ENCODE measurements around the gene CLP1.

The CLP1 gene

GRCh38 chr11:57619331-57619730 lies 38.2 kb upstream of the CLP1 start:
- Histone ChIP-seq H3K36me3 (ENCODE audit: control insufficient read depth in 4 of 4, insufficient read depth in 4 of 4, low read length in 3 of 4) (peaks cover 0 to 22% (median 6%) of the 10 kb centered on the region in 4 experiments), H3K9me3 (ENCODE audit: control extremely low read depth in 1 of 5, control insufficient read depth in 4 of 5, insufficient read depth in 2 of 5, low read depth in 1 of 5, low read length in 4 of 5) (peaks cover 0 to 12% (median 6%) of the 10 kb centered on the region in 5 experiments), H3K27me3 (replicated peaks in 2 of 5; ENCODE audit: control insufficient read depth in 4 of 5, insufficient read depth in 5 of 5, low read length in 4 of 5) (no peaks in the 10 kb centered on the region), H3K27ac (ENCODE audit: insufficient read depth in 1 of 2, low read depth in 1 of 2, low read length in 2 of 2, poor library complexity in 1 of 2, severe bottlenecking in 2 of 2) (no peak overlapping the region), H3K4me1 (ENCODE audit: control extremely low read depth in 1 of 4, control insufficient read depth in 4 of 4, insufficient read depth in 4 of 4, low read length in 3 of 4) (peaks cover 0 to 3% (median 0%) of the 10 kb centered on the region in 4 experiments), H3K4me3 (ENCODE audit: control insufficient read depth in 1 of 7, extremely low read depth in 1 of 7, insufficient read depth in 4 of 7, low read depth in 2 of 7, low read length in 6 of 7) (no peak overlapping the region)
- peak in 2 of 3 donors; percentile 51 to 57 for DNase-seq
- ChIA-PET POLR2A (no interaction called here), CTCF (interaction anchor here (1.1 to 18.3 kb wide), 3 partner anchors 8 to 20 kb away, joined by 3 to 158 read pairs (median 5); no protein-coding TSS in a partner anchor)
- WGBS (ENCODE audit: insufficient coverage): 100% methylated on average over 2 of the region's 2 CpGs

GRCh38 chr11:57620467-57620866 lies 37.1 kb upstream of the CLP1 start:
- H3K36me3 ChIP-seq (ENCODE audit: control insufficient read depth in 4 of 4, insufficient read depth in 4 of 4, low read length in 3 of 4): peaks cover 0 to 11% (median 2%) of the 10 kb centered on the region in 4 experiments
- no peak for DNase-seq
- no peak overlapping the region for H3K4me3 ChIP-seq (ENCODE audit: control insufficient read depth in 1 of 7, extremely low read depth in 1 of 7, insufficient read depth in 4 of 7, low read depth in 2 of 7, low read length in 6 of 7)
- H3K4me1 ChIP-seq (ENCODE audit: control extremely low read depth in 1 of 4, control insufficient read depth in 4 of 4, insufficient read depth in 4 of 4, low read length in 3 of 4): peaks cover 0 to 3% (median 0%) of the 10 kb centered on the region in 4 experiments
- H3K27me3 ChIP-seq (replicated peaks in 2 of 5; ENCODE audit: control insufficient read depth in 4 of 5, insufficient read depth in 5 of 5, low read length in 4 of 5): no peaks in the 10 kb centered on the region
- peaks cover 0 to 12% (median 6%) of the 10 kb centered on the region in 5 experiments for H3K9me3 ChIP-seq (ENCODE audit: control extremely low read depth in 1 of 5, control insufficient read depth in 4 of 5, insufficient read depth in 2 of 5, low read depth in 1 of 5, low read length in 4 of 5)
- POLR2A ChIA-PET: no interaction called here
- CTCF ChIA-PET: interaction anchor here (1.2 to 18.3 kb wide), 5 partner anchors 11 to 24 kb away, joined by 3 to 158 read pairs (median 4); no protein-coding TSS in a partner anchor
- no peak overlapping the region for H3K27ac ChIP-seq (ENCODE audit: insufficient read depth in 1 of 2, low read depth in 1 of 2, low read length in 2 of 2, poor library complexity in 1 of 2, severe bottlenecking in 2 of 2)

- Histone ChIP-seq H3K4me1 (ENCODE audit: control extremely low read depth in 1 of 4, control insufficient read depth in 4 of 4, insufficient read depth in 4 of 4, low read length in 3 of 4) (peaks cover 0 to 3% (median 0%) of the 10 kb centered on the region in 4 experiments), H3K27me3 (replicated peaks in 2 of 5; ENCODE audit: control insufficient read depth in 4 of 5, insufficient read depth in 5 of 5, low read length in 4 of 5) (no peaks in the 10 kb centered on the region), H3K9me3 (ENCODE audit: control extremely low read depth in 1 of 5, control insufficient read depth in 4 of 5, insufficient read depth in 2 of 5, low read depth in 1 of 5, low read length in 4 of 5) (peaks cover 0 to 12% (median 6%) of the 10 kb centered on the region in 5 experiments), H3K4me3 (ENCODE audit: control insufficient read depth in 1 of 7, extremely low read depth in 1 of 7, insufficient read depth in 4 of 7, low read depth in 2 of 7, low read length in 6 of 7) (no peak overlapping the region), H3K36me3 (ENCODE audit: control insufficient read depth in 4 of 4, insufficient read depth in 4 of 4, low read length in 3 of 4) (peaks cover 0 to 5% (median 2%) of the 10 kb centered on the region in 4 experiments), H3K27ac (ENCODE audit: insufficient read depth in 1 of 2, low read depth in 1 of 2, low read length in 2 of 2, poor library complexity in 1 of 2, severe bottlenecking in 2 of 2) (no peak overlapping the region)
- 93% methylated on average over 3 of the region's 3 CpGs for WGBS (ENCODE audit: insufficient coverage)
- POLR2A ChIA-PET: interaction anchor here (0.5 to 0.7 kb wide), 2 partner anchors 25 to 26 kb away, joined by 4 to 6 read pairs; partner anchors contain the start of gene SERPING1
- CTCF ChIA-PET: interaction anchor here (1.1 to 18.3 kb wide), 2 partner anchors 10 to 17 kb away, joined by 4 to 158 read pairs; no protein-coding TSS in a partner anchor
- DNase-seq: no peak
Measured at GRCh38 chr11:57622263-57622662, 35.3 kb upstream of the CLP1 start.

- POLR2A ChIA-PET: no interaction called here
- no CpG with 5 or more reads among the region's 2 CpGs for WGBS (ENCODE audit: insufficient coverage)
- H3K4me1 ChIP-seq (ENCODE audit: control extremely low read depth in 1 of 4, control insufficient read depth in 4 of 4, insufficient read depth in 4 of 4, low read length in 3 of 4): peaks cover 0 to 3% (median 1%) of the 10 kb centered on the region in 4 experiments
- no peak overlapping the region for H3K4me3 ChIP-seq (ENCODE audit: control insufficient read depth in 1 of 7, extremely low read depth in 1 of 7, insufficient read depth in 4 of 7, low read depth in 2 of 7, low read length in 6 of 7)
- H3K36me3 ChIP-seq (ENCODE audit: control insufficient read depth in 4 of 4, insufficient read depth in 4 of 4, low read length in 3 of 4): peaks cover 0 to 4% (median under 1%) of the 10 kb centered on the region in 4 experiments
- no peak overlapping the region for H3K27ac ChIP-seq (ENCODE audit: insufficient read depth in 1 of 2, low read depth in 1 of 2, low read length in 2 of 2, poor library complexity in 1 of 2, severe bottlenecking in 2 of 2)
- DNase-seq: no peak
- CTCF ChIA-PET: interaction anchor here (1.0 to 18.3 kb wide), 8 partner anchors 11 to 57 kb away, joined by 3 to 158 read pairs (median 3); partner anchors contain the start of gene UBE2L6
- H3K9me3 ChIP-seq (ENCODE audit: control extremely low read depth in 1 of 5, control insufficient read depth in 4 of 5, insufficient read depth in 2 of 5, low read depth in 1 of 5, low read length in 4 of 5): peaks cover 0 to 5% (median 0%) of the 10 kb centered on the region in 5 experiments
- H3K27me3 ChIP-seq (replicated peaks in 2 of 5; ENCODE audit: control insufficient read depth in 4 of 5, insufficient read depth in 5 of 5, low read length in 4 of 5): no peaks in the 10 kb centered on the region
Measured at GRCh38 chr11:57624864-57625263, 32.7 kb upstream of the CLP1 start.

GRCh38 chr11:57626895-57627294 lies 30.7 kb upstream of the CLP1 start:
- Histone ChIP-seq H3K36me3 (ENCODE audit: control insufficient read depth in 4 of 4, insufficient read depth in 4 of 4, low read length in 3 of 4) (no peaks in the 10 kb centered on the region), H3K27ac (ENCODE audit: insufficient read depth in 1 of 2, low read depth in 1 of 2, low read length in 2 of 2, poor library complexity in 1 of 2, severe bottlenecking in 2 of 2) (no peak overlapping the region), H3K9me3 (ENCODE audit: control extremely low read depth in 1 of 5, control insufficient read depth in 4 of 5, insufficient read depth in 2 of 5, low read depth in 1 of 5, low read length in 4 of 5) (no peaks in the 10 kb centered on the region), H3K4me3 (ENCODE audit: control insufficient read depth in 1 of 7, extremely low read depth in 1 of 7, insufficient read depth in 4 of 7, low read depth in 2 of 7, low read length in 6 of 7) (no peak overlapping the region), H3K4me1 (ENCODE audit: control extremely low read depth in 1 of 4, control insufficient read depth in 4 of 4, insufficient read depth in 4 of 4, low read length in 3 of 4) (peaks cover 0 to 4% (median 1%) of the 10 kb centered on the region in 4 experiments), H3K27me3 (replicated peaks in 2 of 5; ENCODE audit: control insufficient read depth in 4 of 5, insufficient read depth in 5 of 5, low read length in 4 of 5) (no peaks in the 10 kb centered on the region)
- DNase-seq: no peak
- ChIA-PET CTCF (interaction anchor here (0.9 to 18.3 kb wide), 8 partner anchors 8 to 134 kb away, joined by 3 to 158 read pairs (median 4); no protein-coding TSS in a partner anchor), POLR2A (no interaction called here)
- no CpG with 5 or more reads among the region's 1 CpG for WGBS (ENCODE audit: insufficient coverage)

- Histone ChIP-seq H3K4me3 (ENCODE audit: control insufficient read depth in 1 of 7, extremely low read depth in 1 of 7, insufficient read depth in 4 of 7, low read depth in 2 of 7, low read length in 6 of 7) (no peak overlapping the region), H3K9me3 (ENCODE audit: control extremely low read depth in 1 of 5, control insufficient read depth in 4 of 5, insufficient read depth in 2 of 5, low read depth in 1 of 5, low read length in 4 of 5) (no peaks in the 10 kb centered on the region), H3K27me3 (replicated peaks in 2 of 5; ENCODE audit: control insufficient read depth in 4 of 5, insufficient read depth in 5 of 5, low read length in 4 of 5) (no peaks in the 10 kb centered on the region), H3K36me3 (ENCODE audit: control insufficient read depth in 4 of 4, insufficient read depth in 4 of 4, low read length in 3 of 4) (no peaks in the 10 kb centered on the region), H3K4me1 (ENCODE audit: control extremely low read depth in 1 of 4, control insufficient read depth in 4 of 4, insufficient read depth in 4 of 4, low read length in 3 of 4) (peaks cover 0 to 8% (median 1%) of the 10 kb centered on the region in 4 experiments), H3K27ac (ENCODE audit: insufficient read depth in 1 of 2, low read depth in 1 of 2, low read length in 2 of 2, poor library complexity in 1 of 2, severe bottlenecking in 2 of 2) (no peak overlapping the region)
- 100% methylated on average over 1 of the region's 2 CpGs for WGBS (ENCODE audit: insufficient coverage)
- no peak for DNase-seq
- ChIA-PET POLR2A (no interaction called here), CTCF (interaction anchor here (0.8 to 4.3 kb wide), 4 partner anchors 10 to 32 kb away, joined by 3 to 29 read pairs (median 6); no protein-coding TSS in a partner anchor)
Measured at GRCh38 chr11:57630171-57630570, 27.4 kb upstream of the CLP1 start.

- POLR2A ChIA-PET: interaction anchor here (0.6 kb wide), 1 partner anchor 1985 kb away, joined by 7 read pairs; no protein-coding TSS in a partner anchor
Measured at GRCh38 chr11:57632116-57632515, 25.4 kb upstream of the CLP1 start.

More at GRCh38 chr11:57632116-57632515, 25.4 kb upstream of the CLP1 start:
- no peak for DNase-seq
- Histone ChIP-seq H3K4me3 (ENCODE audit: control insufficient read depth in 1 of 7, extremely low read depth in 1 of 7, insufficient read depth in 4 of 7, low read depth in 2 of 7, low read length in 6 of 7) (no peak overlapping the region), H3K27me3 (replicated peaks in 2 of 5; ENCODE audit: control insufficient read depth in 4 of 5, insufficient read depth in 5 of 5, low read length in 4 of 5) (no peaks in the 10 kb centered on the region), H3K27ac (ENCODE audit: insufficient read depth in 1 of 2, low read depth in 1 of 2, low read length in 2 of 2, poor library complexity in 1 of 2, severe bottlenecking in 2 of 2) (no peak overlapping the region), H3K4me1 (ENCODE audit: control extremely low read depth in 1 of 4, control insufficient read depth in 4 of 4, insufficient read depth in 4 of 4, low read length in 3 of 4) (peaks cover 0 to 16% (median 5%) of the 10 kb centered on the region in 4 experiments), H3K36me3 (ENCODE audit: control insufficient read depth in 4 of 4, insufficient read depth in 4 of 4, low read length in 3 of 4) (no peaks in the 10 kb centered on the region), H3K9me3 (ENCODE audit: control extremely low read depth in 1 of 5, control insufficient read depth in 4 of 5, insufficient read depth in 2 of 5, low read depth in 1 of 5, low read length in 4 of 5) (no peaks in the 10 kb centered on the region)
- 84% methylated on average over 5 of the region's 5 CpGs for WGBS (ENCODE audit: insufficient coverage)
- CTCF ChIA-PET: interaction anchor here (0.9 to 4.3 kb wide), 7 partner anchors 8 to 64 kb away, joined by 3 to 29 read pairs (median 4); partner anchors contain the start of gene UBE2L6
